HepG2 (cell line): Measurements from ENCODE around the gene TAOK3.

ENCODE experiments used
- ATF7-NPFF ChIP-seq: sonication (generic); formaldehyde crosslinking; IDR thresholded peaks from 2 replicates; pipeline ENCODE4 v1.8.1; 2023; ENCODE audit warnings: mild to moderate bottlenecking, low read depth, missing genetic modification reagents, moderate library complexity
- CC2D1A ChIP-seq: sonication (generic); formaldehyde crosslinking; IDR thresholded peaks from 2 replicates; pipeline ENCODE4 v1.8.1; 2023; ENCODE audit warnings: mild to moderate bottlenecking, missing genetic modification reagents
- TF ChIP-seq, protein P1 (sequence below): sonication (generic); formaldehyde crosslinking; IDR thresholded peaks from 2 replicates; pipeline ENCODE4 v1.4.0; 2020; ENCODE audit warnings: mild to moderate bottlenecking, low read depth, missing genetic modification reagents
- TF ChIP-seq, protein P2 (sequence below): sonication (generic); formaldehyde crosslinking; IDR thresholded peaks from 2 replicates; pipeline ENCODE4 v1.4.0; 2020; ENCODE audit warnings: missing genetic modification reagents, low read depth, mild to moderate bottlenecking, borderline replicate concordance
- TF ChIP-seq, protein P3 (sequence below): sonication (generic); formaldehyde crosslinking; IDR thresholded peaks from 2 replicates; pipeline ENCODE4 v1.5.0; 2020; ENCODE audit warnings: mild to moderate bottlenecking, missing genetic modification reagents, moderate library complexity

DNA sequence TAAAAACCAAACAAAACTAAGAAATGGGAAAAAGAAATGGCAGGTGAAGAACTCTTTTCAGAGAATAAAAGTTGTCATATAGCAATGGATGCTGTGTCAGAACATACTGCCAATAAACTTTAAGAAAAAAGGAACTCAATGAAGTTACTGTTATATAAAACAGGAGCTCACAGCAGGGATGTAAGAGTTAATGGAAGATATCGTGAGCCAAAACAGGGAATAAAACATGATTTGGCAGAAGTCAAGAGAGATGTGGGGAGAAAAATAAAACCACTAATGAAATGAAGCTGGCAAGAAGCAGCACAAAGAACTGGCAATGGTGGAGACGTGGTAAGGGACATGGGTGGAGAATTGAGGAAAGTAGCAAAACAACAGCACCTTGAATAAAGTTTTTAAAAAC is 61.0 kb downstream of the TAOK3 start:
- TF ChIP-seq ATF7-NPFF (no peak), CC2D1A (CRISPR knock-in tag) (no peak)
- TF ChIP-seq, protein P1, sequence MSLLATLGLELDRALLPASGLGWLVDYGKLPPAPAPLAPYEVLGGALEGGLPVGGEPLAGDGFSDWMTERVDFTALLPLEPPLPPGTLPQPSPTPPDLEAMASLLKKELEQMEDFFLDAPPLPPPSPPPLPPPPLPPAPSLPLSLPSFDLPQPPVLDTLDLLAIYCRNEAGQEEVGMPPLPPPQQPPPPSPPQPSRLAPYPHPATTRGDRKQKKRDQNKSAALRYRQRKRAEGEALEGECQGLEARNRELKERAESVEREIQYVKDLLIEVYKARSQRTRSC (CRISPR knock-in tag): no peak
- TF ChIP-seq, protein P2, sequence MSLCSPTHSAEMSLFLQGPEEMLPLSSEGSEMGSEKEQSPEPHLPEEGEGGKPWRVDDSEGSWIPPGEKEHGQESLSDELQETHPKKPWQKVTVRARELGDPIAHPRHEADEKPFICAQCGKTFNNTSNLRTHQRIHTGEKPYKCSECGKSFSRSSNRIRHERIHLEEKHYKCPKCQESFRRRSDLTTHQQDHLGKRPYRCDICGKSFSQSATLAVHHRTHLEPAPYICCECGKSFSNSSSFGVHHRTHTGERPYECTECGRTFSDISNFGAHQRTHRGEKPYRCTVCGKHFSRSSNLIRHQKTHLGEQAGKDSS (CRISPR knock-in tag): no peak
- TF ChIP-seq, protein P3, sequence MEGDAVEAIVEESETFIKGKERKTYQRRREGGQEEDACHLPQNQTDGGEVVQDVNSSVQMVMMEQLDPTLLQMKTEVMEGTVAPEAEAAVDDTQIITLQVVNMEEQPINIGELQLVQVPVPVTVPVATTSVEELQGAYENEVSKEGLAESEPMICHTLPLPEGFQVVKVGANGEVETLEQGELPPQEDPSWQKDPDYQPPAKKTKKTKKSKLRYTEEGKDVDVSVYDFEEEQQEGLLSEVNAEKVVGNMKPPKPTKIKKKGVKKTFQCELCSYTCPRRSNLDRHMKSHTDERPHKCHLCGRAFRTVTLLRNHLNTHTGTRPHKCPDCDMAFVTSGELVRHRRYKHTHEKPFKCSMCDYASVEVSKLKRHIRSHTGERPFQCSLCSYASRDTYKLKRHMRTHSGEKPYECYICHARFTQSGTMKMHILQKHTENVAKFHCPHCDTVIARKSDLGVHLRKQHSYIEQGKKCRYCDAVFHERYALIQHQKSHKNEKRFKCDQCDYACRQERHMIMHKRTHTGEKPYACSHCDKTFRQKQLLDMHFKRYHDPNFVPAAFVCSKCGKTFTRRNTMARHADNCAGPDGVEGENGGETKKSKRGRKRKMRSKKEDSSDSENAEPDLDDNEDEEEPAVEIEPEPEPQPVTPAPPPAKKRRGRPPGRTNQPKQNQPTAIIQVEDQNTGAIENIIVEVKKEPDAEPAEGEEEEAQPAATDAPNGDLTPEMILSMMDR: no peak
